Activated gamma-delta T cell (primary cell): ENCODE results near the gene FCMR.

Source experiments
- DNase-seq: peaks from one replicate; lab custom pipeline; 2025; lab: John Stamatoyannopoulos, UW
- total RNA-seq, 2 donors: gene quantifications; one replicate each; lab custom pipeline; 2026; lab: John Stamatoyannopoulos, UW

FCMR gene, protein sequence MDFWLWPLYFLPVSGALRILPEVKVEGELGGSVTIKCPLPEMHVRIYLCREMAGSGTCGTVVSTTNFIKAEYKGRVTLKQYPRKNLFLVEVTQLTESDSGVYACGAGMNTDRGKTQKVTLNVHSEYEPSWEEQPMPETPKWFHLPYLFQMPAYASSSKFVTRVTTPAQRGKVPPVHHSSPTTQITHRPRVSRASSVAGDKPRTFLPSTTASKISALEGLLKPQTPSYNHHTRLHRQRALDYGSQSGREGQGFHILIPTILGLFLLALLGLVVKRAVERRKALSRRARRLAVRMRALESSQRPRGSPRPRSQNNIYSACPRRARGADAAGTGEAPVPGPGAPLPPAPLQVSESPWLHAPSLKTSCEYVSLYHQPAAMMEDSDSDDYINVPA
- total RNA-seq = 41.9 to 132 reads per million in 2 donors

- DNase-seq = no peak
Measured at GRCh38 chr1:206921772-206922265, at the start of gene FCMR. Gene FCMR (minus strand): TSS chr1:206921941. CDS start chr1:206921854, 87 bp downstream.

DNA sequence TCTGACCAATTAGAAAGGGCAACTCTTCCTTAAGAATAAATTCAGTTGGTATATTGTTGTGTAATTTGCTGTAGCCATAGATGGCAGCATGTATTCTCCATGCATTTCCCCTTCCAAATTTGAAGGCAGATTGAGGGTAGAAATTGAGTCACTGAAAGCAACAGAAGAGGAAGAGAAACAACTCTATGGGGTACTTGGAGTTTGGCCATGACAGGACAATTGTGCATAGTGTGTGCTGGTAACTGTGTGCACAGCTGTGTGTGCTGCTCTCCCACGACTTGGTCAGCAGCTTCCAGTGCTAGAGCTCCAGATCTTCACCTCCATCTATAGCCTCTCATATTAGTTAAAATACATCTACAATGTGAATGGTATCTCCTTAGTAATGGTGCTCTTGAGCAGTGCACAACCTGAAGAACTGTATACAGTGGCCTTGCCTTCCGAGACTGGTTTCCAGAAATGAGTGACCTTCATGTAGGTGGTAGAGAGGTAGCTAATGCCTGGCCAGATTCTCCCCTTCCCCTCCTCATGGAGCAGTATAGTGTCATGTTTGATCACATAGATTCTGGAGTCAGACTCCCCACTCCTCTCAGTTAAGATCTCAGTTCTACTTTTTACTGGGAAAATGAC lies 49.4 kb upstream of the FCMR start:
- DNase-seq = no peak

DNA sequence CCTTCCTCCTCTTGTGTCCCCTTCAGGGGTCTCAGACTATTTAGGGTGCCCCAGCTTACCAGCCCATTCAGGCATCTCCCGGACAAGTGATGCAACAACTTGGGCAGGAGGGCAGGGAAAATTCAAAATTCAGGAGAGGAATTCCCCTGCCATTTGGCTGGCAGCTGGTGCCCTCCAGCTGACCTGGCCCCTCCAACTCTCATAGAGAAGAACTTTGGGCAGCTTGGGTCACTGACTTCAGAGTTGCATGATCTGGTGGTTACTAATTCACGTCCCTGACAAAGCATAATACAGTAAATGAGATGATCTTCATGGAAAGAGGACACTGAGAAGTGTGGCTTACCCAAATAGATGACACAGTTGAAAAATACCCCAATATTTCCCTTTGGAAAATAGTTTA lies 48.7 kb upstream of the FCMR start, which contains the start of gene FCAMR:
TSS of gene FCAMR (minus strand) at position 15 of the 400 bp plus-strand sequence. CDS start 335 bp downstream, outside the sequence.
- no peak for DNase-seq

- DNase-seq = no peak
Measured at GRCh38 chr1:206969090-206969489, 47.3 kb upstream of the FCMR start.

GRCh38 chr1:206967096-206967849 lies 45.5 kb upstream of the FCMR start:
- DNase-seq = no peak

DNA sequence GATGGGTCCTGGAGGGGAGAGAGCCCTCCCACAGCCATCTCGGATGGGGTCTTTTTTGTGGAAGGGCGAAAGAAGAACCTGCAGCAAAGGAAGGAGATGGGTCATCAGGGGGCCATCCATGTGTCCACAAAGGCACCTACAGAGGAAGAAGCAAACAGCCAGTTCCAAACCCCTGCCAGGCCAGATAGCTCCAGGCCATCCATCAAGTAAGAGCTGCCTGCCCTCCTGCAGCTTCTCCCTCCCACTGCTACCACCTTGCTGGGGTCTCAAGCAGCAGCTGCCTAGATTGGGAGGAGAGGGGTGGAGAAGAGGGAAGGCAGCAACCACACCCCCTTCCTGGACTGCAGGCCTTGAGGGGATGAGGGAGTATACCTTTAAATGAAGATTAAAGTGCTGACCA lies 44.0 kb upstream of the FCMR start:
- DNase-seq = no peak

DNA sequence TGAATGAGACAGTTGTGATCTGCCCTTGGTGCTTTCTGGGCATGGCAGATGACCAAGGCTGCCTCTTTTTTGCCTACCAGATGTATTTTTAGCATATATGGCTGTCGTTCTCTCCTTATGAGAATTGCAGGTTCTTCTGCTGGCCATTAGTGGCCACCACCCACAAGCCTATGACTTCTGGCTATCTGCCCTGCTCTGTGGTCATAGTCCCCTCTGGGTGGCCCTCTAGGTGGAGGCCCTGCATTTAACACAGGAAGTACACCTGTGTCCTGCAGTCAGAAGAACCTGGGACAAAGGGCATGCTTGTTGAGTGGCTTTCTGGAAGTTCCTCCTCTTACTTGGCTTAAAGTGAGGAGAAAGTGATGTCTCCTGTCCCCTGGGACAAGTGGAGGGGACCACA lies 42.0 kb upstream of the FCMR start:
- DNase-seq = no peak

DNA sequence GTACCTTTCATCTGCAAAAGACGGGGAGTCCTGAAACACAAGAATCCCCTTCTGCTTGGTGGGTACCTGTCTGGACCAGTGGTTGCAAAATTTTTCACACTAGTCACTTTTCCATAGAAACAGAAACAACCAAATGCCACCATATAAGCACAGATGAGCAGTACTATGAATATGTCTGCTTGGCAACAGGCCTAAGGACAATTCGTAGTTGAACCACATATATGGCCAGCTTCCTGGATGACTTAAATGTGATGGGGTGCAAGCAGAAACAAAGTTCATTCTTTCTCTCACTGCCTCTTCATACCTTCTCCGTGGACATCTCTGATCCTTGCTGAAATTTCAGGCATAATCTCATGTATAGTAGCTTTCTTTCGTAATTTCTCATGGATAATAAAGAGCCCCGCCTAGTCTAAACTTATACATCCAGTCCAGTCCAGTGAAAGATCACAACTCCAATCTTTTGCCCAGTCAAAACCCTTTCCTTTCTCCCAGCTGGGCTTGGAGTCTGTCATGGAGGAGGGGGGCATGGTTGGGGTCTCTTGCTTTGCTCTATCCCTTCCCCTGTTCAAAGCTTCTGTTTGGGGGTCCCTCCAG lies 41.5 kb upstream of the FCMR start:
- no peak for DNase-seq

GRCh38 chr1:206962272-206962671 lies 40.5 kb upstream of the FCMR start:
- DNase-seq = no peak

- DNase-seq = no peak
Measured at GRCh38 chr1:206961668-206962067, 39.9 kb upstream of the FCMR start.

DNA sequence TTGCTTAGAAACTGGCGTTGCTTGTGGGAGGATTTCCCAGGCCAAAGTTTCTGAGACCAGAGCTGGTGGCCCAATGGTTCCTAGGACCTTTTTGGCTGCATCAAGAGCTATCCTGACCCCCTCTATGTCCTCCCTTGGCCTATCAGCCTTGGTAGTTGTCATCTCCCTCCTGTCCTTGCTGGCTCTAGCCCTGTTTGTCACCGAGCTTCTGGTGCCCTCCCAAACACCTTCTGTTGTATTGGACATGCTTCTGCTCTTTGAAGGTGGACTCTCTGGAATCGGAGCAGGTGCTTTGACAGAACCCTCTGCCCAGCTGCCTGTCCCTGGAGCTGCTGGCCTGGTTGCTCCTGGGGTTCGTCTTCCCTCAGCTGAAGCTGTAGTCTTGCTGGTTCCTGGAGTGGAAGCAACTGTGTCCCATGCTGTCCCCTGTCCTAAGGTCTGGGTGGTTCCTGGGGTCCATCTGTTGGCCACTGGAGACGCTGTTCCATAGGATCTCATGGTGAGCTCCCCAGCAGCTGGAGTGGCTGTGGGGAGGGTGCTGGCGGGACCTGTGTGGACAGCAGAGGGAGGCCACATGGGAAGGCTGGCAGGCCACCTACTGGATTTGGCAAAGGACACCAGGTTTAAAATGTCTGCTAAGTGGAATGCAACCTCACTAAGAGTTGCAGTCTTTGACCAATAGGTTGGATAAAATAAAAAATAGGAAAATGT lies 39.1 kb upstream of the FCMR start:
- no peak for DNase-seq

DNA sequence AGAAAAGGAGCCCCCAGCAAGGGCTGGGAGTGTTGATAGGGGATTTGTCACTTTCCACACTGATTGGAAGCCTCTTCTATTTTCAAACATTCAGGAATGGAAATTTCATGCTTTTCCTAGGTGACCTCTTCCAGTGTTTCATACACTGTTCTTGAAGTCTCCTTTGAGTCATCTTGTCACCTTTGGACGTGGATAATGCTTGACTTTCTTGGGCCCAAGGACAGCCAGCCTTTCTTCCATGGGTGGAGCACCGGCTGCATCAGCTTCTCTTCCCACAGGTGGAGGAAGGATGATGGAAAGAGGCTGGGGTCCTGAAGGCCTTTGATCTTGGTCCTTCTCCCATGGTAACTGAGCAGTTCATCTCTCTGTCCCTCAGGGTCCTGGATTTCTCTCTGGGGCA lies 36.4 kb upstream of the FCMR start:
- DNase-seq = no peak

DNA sequence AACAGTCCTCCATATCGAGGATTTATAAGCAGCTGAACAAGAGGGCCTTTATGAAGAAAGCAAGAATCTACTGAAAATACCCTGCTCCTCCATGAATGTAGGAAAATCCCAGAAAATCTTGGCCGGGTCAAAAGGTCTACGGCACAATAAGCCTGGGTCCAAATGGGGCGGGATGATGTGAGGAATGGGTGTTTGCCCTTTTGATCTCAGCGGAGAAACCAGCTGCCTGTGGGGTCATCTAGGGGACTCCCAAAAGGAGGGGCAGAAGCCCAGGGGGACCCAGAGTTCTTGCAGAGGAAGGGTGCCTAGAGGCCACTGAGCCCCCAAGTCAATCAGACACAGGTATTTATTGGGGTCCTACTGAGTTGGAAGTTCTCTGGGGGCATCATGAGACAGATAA lies 35.9 kb upstream of the FCMR start:
- no peak for DNase-seq

DNA sequence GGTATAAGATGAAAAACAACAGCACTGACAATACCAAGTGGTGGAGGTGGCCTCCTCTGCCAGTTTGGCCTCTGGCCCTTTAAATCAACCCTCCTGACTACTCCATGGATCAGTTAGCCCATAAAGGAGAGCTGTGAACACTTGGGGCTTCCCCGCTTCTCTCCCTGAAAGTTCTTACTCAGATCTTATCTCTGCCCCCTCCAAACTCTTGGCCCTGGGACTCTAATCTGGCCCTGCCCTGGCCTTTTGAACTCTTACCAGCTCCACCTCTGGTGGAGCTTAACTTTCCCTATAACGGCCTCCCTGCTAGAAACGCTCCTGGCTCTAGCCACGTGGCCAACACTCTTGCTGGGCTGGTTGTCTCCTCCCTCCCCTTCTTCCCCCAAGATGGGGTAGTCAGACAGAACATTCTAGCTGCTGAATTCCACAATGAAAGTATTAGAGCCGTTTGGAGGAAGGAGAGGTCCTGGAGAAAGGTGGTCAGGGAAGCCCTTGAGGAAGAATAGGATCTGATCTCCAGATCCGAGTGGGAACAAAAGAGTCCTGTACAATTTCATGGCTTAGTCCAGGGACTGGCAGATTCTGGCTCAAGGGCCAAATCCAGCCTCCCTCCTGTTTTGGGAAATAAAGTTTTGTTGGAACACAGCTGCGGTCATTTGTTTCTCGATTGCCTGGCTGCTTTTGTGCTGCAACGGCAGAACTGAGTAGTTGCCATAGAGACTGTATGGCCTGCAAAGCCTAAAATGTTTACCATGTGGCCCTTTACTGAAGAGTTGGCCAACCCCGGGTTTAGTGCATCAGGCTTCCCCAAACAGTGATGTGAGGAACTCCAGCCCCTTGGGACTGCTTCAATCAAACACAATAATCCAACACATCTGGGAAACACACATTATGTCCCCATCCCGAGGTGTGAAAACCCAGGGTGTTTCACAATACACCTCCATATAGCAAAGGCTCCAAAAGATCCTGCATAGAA lies 34.0 kb upstream of the FCMR start:
- DNase-seq = no peak

- no peak for DNase-seq
Measured at GRCh38 chr1:206954459-206955342, 33.0 kb upstream of the FCMR start.

DNA sequence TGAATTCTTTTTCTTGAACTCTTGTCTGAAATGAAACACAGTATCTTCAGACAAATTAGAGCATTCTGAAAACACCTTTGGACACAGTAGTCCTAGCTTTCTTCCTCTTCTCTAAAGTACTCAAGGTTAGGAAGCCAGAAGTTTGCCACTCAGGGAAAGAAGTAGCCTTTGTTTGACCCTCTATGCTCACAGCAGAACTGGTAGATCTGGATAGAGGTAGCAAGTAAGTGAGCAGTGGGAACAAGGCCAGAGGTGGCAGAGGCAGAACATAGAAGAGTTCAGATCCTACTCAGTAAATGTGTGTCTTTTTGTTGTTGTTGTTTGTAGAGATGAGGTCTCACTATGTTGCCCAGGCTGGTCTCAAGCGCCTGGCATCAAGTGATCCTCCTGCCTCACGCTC lies 31.9 kb upstream of the FCMR start:
- no peak for DNase-seq

DNA sequence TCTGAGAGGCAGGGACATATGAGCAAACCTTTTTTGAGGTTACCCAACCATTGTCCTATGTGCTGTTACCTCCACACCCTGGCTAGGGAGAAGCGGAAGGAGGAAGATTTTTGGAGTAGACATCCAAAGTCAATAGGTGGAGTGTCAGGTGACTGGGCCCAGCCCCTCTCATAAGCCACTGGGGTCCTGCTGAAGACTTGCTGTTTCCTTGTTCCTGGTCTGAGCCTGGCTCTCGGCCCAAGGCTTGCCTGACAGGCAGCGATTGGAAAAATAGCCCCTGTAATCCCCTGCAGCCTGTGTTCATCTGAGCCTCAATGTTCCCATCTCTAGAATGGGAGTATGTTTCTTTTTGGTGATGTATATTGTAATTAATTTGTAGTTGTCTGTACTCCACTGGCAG lies 31.4 kb upstream of the FCMR start:
- no peak for DNase-seq

DNA sequence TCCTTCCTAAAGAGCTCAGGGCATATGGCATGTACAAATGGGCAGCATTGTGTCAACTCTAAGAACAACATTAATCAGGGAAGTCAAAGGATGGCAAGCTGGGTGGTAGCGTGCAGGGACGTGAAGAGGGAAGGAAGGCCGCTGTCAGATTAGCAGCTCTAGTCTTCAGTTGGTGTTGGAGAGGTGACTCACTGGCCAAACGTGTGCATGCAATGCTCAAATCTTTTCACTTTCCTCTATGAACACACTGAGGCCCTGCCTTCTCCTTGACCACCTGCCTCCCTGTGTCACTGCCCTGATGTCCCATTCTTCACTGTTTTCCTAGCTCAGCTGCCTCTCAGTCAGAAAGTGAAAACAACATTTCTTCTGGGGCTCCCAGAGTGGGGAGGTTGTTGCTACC lies 30.4 kb upstream of the FCMR start:
- no peak for DNase-seq
